HG03108 (cell line): ENCODE results near the gene TRAIP.
"Not testable (repeated sequence)": the region's sequence is repeated elsewhere in the genome, so short reads cannot be mapped to it uniquely, and the experiment has no call there.

Experiments
- ATAC-seq: cut with Tn5 transposase; IDR thresholded peaks from one replicate; pipeline ENCODE4 v1.9.1; 2021; ENCODE audit warnings: moderate library complexity; ENCODE audit not compliant: unreplicated experiment

The TRAIP gene

DNA sequence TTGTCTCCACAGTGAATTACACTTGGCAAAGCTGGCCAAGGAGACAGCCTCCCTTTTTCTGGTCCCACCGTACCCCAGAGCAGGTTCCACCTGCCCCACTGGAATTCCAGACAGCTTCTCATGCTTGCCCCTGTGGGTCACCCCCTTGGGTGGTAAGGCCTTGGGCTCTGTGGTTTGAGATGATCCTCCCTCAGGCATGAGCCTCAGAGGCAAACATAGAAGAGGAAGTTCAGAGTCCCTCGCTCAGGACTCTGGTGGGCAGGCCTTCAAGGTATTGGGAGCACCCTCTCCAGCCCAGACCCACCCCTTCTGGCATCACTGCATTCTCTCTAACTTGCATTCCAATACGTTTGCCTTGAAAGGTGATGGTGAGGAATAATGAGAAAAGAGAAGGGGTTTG is 25.0 kb downstream of the TRAIP start:
- ATAC-seq: no peak

DNA sequence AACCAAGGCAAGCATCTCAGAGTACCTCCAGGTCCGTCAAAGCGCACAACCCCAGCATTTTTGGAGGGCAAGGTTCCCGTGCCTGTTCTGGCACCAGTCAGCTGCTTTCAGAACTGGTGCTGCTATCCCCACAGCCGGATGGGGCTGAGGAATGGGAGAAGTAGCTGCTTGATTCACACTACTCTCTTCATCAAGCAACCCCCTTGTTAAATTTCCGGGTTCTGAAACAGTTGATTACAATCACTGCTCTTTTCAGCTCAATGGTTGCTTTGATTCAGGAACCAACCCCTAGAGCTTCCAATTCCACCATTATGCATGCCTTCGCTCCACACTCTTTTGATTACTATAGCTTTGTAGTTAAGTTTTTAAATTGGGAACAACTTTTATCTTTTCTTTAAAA is 30.3 kb downstream of the TRAIP start:
- no peak for ATAC-seq

DNA sequence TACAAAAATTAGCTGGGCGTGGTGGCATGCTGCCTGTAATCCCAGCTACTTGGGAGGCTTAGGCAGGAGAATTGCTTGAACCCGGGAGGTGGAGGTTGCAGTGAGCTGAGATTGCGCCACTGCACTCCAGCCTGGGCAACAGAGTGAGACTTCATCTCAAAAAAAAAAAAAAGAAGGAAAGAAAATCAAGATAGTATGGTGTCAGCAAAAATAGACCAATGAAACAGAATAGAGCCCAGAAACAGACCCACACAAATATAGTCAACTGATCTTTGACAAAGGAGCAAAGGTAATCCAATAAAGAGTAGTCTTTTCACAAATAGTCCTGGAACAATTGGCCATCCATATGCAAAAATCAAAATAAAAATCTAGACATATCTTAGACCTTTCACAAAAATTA is 33.2 kb downstream of the TRAIP start:
- not testable (repeated sequence) for ATAC-seq

DNA sequence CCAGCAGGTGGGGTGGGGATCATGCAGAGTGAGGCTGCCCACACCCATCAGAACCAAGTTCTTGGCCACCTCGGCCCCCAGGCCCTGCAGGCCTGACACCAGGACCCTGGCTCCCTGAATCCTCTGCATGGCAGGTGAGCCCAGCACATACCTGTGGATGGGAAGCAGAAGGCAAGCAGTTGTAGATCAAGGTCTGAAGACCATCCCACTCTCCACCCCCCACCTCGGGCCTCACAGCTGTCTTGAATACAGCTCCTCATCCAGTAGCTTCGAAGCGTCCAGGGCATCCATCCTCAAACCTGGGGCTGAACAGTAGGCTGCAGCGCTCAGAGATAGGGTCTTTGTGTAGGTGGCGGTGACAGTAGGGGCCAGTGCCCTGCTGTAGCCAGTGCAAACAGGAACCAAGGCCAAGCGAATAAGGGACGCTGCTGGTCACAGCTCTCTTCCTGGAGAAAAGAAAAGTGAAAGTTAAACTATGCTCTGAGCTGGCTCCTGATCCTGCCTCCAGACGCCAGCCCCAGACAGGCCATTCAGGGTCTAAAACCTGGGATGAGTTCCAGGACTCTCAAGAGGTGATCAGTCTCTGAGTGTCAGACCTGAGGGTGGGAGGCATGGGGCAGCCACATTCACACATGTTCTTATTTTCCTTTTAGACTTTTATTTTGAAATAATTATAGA is 42.7 kb downstream of the TRAIP start, which contains the start of gene UBA7:
Gene UBA7, minus strand, starts transcription at position 457 of the 678 bp plus-strand sequence. Its CDS starts 166 bp downstream, at position 291.
- ATAC-seq: peak; percentile 88

DNA sequence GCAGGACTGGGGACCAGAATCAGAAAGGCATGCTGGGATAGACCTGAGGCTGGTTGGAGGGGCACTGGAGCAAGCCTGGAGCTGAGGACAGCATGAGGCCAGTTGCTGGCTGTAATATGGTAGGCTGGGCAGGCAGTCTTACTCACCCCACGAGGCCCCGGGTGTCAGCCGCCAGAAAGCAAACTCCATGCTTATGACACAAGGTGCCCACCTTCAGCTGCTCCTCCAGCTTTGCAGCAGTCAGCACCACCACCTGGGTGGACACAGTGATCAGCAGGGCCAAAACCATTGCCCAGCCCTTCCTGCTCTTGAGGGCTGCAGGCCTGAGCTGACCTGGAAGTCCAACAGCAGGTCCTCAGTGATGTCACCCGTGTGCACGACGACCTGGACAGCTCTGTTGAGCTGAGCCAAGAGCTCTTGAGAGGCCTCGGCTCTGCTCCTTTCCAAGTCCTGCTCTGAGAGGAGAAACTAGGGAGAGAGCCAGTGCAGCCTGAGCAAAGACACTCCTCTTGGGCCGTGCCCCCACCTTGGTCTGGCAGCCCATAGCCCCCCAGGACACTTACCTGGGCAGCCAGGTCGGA is 43.4 kb downstream of the TRAIP start:
- ATAC-seq: no peak

DNA sequence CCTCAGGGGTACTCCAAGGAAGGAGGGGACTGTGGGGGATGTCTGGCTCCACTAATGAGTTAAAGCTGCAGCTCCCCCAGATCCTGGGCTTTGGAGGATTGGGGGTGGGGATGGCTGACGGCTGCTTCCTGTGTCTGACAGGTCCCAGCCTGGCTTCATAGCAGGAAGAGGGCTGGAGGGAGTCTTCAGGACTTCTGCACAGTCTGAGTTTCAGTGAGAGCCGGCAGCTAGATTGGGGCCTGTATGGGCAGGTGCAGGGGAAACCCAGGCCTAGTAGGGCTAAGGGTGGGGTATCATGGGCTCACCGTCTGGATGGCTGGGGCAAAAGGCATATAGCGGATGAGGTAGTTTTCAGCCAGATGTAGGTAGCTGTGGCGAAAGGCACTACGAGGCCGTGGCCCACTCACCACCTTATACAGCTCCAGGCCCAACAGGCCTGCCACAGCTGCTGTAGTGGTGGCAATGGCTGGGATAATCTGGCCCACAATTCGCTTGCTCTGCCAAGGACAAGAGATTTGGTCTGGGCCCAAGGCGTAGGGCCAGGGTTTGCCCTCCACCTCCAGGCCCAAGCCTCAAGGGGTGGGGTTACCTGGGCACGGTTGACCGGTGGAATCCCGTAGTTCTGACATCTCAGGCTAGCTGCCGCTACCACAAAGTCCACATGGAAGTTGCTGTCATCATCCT is 48.8 kb downstream of the TRAIP start:
- no peak for ATAC-seq

DNA sequence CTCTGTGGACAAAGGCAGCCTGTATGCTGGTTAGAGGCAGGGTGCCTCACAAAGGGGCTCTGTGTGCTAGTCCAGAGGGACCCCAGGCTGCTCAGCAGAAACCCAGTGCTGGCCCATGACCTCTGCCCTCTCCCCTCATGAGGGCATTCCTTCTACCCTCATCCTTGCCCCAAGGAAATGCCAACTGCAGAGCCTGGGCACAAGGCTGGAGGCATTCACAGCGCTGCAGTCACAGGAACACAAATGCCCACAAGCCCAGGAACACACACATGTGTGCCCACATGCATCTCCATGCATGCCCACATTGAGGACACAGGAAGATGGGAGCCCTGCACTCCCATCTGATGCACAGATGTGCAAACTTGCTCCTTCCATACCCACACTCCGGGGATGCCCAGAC is 49.5 kb downstream of the TRAIP start:
- no peak for ATAC-seq

DNA sequence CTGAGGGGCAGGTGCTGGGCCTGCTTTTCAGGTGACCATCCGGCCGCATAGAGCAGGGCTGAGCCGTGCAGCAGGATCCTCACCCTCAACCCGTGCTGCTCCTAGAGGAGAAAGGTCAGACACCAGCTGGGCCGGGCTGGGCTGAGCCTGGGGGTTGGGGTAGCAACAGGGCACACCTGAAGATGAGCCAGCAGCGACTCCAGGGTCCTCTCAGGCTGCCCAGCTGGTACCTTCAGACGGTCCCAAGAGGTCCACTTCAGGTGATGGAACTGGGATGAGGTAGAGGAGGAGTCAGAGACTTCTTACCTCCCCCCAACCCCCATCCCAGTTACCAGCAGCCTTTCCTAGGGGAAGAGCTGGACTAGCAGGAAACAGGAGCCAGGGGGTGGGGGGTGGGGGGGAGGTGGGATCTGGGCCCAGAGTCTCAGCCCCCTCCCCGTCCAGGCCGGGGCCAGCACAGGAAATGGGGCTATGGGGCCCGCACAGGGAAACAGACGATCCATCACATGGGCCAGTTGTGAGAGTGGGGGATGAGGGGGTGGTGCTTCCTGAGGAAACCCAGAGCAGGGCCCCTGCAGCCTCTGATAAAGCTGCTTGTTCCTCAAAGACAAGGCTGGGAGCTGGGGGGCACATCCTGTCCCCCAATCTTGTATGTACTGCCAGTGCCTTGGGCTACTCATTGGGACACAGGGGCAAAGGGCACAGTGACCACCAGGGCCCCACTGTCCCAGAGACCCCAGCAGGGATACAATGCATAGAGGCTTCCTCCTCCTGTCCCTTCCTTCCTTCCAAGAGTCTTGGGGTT is 50.3 kb downstream of the TRAIP start:
- ATAC-seq: no peak

DNA sequence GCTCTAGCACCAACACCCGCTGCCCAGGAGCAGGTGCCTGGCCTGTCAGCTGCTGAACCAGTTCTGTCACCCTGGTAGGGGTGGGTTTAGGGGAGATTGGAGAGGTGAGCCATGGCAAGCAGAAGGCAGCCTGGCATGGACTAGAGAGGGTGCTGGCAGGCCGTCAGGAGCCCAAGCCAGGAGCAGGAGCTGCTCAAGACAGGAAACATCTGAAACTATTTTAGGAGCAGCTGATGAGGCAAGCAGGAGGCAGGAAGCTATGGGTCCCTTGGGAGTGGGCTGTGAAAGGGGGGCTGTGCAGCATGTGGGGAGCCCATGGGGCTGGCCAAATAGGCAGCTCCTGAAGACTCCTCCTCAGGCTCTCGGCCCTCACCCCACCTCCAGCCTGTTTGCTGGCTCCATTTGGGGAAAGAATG is 51.0 kb downstream of the TRAIP start:
- peak; percentile 27 for ATAC-seq

DNA sequence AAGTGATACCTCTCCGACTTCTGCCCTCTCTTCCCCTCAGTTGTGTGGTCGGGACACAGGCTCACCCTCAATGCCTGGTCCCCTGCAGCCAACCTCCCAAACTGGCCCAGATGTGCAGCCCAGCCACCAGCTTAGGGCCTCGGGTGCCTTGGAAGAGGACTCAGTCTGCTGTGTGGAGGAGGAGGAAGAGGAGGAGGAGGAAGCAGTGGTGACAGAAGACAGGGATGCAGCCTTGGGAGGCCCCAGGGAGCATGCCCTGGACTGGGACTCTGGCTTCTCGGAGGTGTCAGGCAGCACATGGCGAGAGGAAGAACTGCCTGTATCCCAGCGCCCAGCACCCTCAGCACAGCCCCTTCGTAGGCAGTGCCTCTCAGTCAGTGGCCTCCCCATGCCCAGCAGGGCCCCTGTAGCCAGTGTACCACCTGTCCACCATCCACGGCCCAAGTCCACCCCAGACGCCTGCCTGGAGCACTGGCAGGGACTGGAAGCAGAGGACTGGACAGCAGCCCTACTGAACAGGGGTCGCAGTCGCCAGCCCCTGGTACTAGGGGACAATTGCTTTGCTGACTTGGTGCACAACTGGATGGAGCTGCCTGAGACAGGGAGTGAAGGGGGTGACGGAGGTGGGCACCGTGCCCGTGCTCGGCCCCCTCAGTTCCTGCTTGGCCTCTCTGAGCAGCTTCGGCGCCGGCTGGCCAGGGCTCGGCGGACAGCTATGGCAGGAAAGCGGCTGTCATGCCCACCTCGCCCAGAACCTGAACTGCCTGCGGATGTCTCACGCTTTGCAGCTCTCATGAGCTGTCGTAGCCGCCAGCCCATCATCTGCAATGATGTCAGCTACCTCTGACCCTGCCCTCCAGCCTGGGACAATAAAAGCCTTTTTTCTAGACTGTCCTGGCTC is 52.0 kb downstream of the TRAIP start:
- no peak for ATAC-seq

DNA sequence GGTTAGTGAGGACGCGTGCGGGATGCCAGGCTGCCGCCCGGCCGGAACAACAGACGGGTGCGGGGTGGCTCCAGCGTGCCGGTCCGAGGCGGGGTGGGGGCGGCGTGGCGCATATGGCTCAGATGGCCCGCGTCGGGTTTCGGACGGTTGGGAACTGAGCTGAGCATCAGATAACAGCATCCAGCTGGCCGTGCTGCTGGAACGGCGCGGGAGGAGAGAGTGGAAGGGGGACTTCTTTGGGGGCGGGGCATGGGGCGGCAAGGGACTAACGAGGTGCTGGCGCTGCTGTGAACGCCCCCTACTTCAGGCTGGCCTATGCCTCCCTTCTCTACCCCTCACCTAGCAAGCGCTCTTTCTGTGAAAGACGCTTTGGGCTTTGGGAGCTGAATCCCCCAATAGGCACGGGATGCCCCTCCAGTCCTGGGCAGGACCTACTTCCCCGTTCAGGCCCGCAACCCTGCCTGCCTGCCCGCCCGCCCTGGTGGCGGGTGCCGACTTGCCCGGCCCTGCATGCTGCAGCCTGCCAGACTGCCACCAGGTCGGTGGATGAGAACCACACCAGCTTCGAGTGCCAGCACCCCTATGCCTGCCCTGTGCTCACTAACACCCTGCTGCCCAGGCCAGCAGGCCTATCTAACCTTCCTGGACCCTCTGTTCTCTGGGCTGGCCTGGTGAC is 52.8 kb downstream of the TRAIP start:
- peak; percentile 5 for ATAC-seq

DNA sequence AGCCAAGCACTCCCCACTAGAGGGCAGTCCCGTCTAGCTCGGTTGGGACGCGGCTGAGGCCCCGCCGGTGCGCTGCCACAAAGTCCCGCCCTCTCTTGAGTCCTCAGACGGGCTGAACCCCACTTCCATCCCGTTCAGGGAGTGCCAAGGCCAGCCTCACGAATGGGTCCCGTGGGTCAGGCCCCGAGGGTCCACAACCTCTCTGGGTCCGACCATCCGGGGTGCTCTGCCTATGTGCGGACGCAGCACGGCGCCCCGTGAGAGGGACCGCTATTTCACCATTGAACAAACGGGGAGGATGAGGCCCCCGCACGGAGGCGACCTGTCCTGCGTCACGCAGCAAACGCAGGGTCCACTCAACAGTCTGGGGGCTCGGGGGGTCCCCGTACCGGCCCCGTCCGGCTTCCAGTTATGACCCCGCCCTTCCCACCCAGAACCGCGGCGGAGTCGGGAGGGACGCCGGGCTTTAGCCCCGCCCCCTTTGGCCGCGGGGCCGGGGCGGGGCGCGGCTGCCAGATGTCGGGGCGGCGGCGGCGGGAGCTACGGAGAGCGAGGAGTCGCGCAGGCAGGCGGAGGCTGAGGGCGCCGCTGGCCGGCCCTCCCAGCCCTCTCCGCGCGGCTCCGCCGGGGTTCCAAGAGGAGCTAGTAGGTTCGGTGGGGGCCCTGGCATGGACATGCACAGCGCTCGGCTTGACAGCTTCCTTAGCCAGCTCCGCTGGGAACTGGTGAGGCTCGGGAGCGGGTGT is 53.5 kb downstream of the TRAIP start, which contains the start of gene INKA1:
Gene INKA1, plus strand, starts transcription at position 543 of the 746 bp plus-strand sequence. Its CDS starts 132 bp downstream, at position 675.
- ATAC-seq: peak; percentile 47

DNA sequence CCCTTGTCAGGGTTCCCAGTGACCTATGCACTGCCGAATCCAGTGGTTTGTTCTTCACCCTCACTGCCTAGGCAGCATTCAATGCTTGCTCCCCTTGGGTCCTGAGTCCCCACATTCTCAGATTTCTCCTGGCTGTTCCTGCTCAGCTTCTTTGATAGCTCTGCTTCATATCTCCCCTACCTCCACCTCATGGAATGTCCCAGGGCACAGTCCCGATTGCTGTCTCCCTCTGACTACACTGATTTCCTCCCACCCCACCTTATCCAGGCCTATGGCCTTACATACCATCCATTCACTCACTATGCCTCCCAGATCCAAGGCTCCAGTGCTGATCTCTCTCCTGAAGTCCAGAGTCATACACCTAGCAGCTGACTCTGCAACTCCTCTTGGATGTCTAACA is 55.2 kb downstream of the TRAIP start:
- ATAC-seq: no peak

DNA sequence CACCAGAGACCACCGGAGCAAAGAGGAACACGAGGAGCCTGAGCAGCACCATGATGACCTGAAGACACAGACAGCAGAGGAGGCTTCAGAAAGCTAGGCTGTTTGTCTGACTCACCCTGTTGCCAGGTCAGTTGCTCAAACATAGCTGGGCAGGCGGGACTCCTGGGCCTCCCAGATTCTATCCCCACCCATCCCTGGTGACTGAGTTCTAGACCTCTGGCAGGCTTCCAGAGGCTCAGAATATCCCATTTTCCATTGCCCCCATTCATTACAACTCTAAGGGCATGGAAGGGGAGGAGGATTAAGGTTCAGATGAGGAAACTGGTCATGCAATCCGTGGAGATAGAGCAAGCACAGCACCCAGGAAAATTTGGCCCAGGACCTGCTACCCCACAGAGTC is 56.6 kb downstream of the TRAIP start, which contains the start of gene CDHR4:
Gene CDHR4, minus strand, starts transcription at position 113 of the 400 bp plus-strand sequence. Its CDS starts 61 bp downstream, at position 52.
- ATAC-seq: no peak

DNA sequence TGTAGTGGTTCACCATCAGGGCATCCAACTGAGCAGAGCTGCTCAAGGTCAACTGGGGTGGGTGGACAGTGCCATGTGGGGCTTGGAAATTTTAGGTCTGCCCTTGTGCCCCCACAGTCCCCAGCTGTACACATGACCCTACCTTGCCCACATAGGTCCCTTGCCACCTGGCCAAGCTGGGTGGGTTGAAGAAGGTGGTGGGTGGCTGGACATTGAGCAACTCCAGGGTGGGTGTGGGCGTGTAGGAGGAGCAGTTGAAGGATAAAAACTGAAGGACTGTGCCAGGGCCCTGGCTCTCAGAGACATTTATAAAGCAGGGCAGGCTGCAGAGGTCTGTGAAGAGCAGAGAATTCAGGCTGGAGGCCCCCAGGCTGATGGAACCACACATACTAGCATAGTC is 57.3 kb downstream of the TRAIP start:
- ATAC-seq: no peak

DNA sequence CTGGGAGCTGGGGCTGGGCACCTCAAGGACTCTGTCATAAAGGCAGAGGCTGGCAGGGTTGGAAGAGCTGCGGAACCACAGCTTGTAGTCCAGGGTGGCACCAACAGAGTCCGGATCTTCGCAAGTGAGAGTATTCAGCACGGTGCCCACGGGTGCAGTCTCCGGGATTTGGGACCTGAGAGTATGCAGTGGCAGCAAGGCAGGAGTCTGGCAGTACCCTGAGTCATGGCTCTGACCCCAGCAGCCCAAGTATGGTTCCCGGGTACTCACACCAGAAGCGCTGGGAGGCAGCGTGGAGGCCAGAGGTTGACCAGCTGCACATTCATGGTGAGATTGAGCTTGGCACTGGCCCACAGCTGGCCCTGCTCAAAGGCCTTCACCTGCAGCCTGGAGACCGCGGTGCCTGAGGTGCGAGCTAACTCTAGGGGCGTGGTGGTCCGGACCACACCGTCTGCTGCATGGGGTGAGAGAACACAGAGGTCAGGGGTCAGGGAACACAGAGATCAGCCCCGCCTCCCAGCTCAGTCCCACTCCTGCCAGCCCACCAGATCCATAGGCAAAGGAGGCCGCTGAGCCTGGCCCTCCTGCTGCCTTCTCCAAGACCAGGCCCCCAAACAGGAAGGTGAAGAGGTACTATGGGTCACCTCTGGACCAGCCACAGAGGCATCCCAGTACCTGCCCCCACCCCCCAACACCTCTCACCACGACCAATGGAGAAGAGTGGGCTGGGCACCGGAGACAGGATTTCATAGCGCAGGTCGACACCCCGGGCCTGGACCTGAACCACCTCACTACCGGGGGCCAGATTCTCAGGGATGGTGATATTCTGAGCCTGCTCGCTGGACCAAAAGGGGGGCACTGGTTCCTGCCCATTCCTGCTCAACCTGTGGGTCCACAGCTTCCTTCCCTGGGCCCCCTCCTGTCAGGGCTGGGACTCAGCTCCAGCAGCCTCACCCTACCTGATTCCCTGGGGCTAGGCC is 61.1 kb downstream of the TRAIP start:
- no peak for ATAC-seq

DNA sequence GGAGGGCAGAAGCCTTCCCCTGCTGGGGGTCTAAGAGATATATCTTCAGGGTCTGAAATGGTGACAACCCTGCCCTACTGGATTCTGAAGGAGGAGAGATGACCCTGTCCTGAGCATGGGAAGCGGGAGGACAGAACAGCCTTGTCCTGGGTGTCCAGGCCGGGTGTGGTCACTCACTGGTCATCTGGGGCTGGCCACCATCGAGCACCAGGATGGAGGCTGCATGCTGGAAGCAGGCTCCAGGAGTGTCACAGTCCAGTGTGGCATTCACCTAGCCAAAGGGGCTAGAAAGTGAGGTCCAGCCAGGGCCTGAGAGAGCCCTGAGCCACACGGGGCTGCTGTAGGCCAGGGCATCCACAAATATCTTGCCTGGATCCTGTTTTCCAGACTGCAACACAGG is 61.9 kb downstream of the TRAIP start:
- no peak for ATAC-seq
